ENCODE data around the gene CPNE7.

The CPNE7 gene

DNA sequence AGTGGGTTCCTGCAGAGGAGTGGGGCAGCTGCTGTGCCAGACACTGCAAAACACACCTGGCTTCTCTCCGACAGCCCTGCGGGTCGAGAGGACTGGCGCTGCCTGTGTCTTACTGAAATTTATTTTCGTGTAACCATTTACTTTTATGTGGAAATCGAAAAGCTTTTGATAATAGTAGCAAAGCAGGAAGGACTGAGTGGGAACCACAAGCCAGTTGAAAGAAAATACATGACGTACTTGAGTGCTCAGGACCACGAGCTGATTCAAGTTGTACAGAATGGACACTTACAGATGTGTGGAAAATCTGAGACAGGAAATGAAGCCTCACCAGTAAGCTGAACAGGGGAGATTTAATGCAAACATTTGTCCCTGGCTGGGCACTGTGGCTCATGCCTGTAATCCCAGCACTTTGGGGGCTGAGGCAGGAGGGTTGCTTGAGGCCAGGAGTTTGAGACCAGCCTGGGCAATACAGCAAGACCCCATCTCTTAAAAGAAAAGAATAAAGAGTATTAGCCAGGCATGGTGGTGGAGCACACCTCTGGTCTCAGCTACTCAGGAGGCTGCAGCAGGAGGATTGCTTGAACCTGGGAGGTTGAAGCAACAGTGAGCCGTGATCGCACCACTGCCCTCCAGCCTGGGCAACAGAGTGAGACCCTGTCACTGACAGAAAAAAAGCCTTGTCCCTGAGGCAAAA lies 26.4 kb upstream of the CPNE7 start:
- no peak for DNase-seq (ENCODE audit: low read depth)

DNA sequence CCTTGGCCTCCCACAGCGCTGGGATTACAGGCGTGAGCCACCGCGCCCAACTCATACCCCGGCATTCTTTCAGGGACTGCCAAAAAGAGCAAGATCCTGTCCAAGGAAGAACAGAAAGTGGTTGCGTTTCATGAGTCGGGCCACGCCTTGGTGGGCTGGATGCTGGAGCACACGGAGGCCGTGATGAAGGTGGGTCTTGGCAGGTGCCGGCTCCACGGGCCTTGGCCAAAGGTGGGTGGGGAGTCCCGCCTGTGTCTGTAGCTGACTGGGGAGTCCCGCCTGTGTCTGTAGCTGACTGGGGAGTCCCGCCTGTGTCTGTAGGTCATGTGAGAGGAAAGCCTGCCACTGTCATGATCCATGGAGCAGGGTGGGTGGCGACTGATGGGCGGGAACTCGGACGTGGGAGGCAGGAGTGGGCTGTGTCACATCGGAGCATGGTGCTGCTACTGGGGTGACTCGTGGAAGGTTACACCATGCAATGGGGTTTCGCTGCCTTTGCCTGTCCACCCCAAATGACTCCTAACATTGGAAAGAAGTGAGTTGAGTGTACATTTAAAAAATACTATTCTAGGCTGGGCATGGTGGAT lies 25.0 kb upstream of the CPNE7 start:
- DNase-seq (ENCODE audit: low read depth) = no peak

DNA sequence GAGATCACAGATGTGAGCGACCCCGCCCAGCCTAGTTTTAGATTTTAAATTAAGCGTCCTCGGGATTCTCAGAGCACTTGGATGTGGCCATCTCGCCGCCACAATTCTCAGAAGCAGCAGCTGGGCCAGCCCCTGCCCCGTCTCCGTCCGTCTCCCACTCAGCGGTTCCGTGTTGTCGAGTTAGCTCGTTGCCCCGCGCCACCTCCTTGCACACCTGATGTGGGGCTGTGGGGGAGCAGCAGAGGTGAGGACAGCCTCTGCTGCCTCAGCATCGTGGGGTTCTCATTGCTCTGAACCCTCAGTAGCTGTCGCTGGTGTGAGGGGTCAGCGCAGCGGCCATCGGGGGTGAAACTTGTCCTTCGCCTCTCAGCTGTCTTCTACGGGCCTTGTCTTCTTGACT lies 23.2 kb upstream of the CPNE7 start:
- DNase-seq (ENCODE audit: low read depth) = no peak

DNA sequence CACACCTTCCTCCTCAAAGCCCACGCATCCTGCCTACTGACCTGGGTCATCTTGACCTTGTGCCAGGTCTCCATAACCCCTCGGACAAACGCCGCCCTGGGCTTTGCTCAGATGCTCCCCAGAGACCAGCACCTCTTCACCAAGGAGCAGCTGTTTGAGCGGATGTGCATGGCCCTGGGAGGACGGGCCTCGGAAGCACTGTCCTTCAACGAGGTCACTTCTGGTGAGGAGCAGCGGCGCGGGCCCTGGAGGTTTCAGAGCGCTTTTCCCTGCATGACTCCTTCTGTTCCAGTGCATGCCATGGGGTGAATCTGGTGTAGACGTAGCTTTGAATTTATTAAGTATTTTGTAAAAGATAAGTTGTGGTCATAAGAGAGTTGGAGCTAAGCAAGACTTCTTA lies 22.6 kb upstream of the CPNE7 start:
- DNase-seq (ENCODE audit: low read depth) = no peak

DNA sequence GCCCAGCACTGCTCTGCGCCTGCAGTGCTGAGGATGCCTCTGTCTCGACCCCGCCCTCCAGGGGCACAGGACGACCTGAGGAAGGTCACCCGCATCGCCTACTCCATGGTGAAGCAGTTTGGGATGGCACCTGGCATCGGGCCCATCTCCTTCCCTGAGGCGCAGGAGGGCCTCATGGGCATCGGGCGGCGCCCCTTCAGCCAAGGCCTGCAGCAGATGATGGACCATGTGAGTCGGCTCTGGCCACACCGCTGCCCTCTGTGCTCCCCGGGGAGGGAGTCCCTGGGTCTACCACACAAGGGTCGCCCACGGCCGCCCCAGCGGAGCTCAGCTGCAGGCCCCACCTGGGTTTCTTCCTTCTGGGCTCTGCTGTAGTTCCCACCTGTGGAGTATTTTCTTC lies 21.8 kb upstream of the CPNE7 start:
- DNase-seq (ENCODE audit: low read depth) = no peak

DNA sequence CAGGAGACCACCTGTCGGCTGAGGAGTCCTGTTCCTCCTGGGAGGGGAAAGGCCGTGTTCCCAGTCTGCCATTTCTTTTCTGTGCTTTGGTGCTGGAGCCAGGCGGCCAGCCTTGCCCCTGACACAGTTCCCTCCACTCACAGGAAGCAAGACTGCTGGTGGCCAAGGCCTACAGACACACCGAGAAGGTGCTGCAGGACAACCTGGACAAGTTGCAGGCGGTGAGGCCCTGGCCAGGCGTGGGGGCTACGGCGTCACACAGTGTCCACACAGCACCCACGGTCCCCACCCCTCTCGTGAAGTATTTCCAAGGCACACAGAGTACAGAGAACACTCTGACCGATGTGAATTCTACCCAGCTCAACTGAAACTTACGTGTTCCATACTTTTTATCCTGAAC lies 21.2 kb upstream of the CPNE7 start:
- no peak for DNase-seq (ENCODE audit: low read depth)

DNA sequence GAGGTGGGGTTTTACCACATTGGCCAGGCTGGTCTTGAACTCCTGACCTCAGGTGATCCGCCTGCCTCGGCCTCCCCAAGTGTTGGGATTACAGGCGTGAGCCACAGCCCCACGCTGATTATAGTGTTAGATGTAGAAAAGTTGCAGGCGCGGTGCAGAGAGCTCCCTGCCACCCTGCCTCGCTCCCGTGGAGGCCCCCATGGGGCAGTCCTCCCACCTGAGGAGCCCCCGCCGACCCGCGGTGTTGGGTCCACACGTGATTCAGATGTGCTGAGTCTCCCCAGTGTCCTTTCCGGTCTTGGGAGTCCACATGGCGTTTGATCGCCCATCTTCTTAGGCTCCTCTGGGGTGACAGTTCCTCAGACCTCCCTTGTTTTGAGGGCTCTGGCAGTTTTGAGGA lies 20.3 kb upstream of the CPNE7 start:
- no peak for DNase-seq (ENCODE audit: low read depth)

DNA sequence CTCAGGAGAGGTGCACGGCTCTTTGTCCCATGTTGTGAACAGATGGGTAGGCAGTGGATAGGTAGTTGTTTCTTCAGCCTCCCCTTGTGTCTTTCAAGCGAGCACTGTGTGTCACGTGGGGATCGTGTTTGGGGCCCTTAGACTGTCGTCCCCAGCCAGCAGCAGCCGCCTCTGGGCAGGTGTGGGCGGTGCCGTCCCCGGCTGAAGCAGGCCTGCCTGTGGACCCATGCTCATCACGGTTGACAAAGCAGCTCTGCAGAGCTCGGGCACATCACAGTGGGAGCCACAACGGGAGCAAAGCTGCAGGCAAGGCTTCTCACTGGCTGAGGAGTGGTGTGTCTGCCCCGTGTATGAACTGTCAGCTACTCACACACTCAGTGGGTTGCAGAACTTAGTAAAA lies 19.8 kb upstream of the CPNE7 start:
- DNase-seq (ENCODE audit: low read depth) = no peak

DNA sequence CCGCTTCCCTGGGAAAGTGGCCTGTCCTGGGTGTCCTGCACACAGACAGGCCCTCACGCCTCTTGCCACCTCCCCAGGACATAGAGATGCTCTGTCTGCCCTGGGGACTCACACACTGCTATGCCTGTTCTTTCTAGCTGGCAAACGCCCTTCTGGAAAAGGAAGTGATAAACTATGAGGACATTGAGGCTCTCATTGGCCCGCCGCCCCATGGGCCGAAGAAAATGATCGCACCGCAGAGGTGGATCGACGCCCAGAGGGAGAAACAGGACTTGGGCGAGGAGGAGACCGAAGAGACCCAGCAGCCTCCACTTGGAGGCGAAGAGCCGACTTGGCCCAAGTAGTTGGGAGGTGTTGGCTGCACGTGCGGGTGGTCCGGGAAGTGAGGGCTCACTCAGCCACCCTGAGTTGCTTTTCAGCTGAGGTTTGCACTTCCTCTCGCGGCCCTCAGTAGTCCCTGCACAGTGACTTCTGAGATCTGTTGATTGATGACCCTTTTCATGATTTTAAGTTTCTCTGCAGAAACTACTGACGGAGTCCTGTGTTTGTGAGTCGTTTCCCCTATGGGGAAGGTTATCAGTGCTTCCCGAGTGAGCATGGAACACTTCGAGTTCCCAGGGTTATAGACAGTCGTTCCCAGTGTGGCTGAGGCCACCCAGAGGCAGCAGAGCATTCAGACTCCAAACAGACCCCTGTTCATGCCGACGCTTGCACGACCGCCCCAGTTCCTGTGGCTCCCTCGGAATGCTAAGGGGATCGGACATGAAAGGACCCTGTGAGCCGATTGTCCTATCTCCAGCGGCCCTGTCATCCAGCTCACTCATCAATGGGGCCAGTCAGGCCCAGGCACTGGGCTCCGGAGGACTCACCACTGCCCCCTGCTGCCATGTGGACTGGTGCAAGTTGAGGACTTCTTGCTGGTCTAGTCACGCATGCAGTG lies 18.5 kb upstream of the CPNE7 start:
- peak; percentile 67 for DNase-seq (ENCODE audit: low read depth)

DNA sequence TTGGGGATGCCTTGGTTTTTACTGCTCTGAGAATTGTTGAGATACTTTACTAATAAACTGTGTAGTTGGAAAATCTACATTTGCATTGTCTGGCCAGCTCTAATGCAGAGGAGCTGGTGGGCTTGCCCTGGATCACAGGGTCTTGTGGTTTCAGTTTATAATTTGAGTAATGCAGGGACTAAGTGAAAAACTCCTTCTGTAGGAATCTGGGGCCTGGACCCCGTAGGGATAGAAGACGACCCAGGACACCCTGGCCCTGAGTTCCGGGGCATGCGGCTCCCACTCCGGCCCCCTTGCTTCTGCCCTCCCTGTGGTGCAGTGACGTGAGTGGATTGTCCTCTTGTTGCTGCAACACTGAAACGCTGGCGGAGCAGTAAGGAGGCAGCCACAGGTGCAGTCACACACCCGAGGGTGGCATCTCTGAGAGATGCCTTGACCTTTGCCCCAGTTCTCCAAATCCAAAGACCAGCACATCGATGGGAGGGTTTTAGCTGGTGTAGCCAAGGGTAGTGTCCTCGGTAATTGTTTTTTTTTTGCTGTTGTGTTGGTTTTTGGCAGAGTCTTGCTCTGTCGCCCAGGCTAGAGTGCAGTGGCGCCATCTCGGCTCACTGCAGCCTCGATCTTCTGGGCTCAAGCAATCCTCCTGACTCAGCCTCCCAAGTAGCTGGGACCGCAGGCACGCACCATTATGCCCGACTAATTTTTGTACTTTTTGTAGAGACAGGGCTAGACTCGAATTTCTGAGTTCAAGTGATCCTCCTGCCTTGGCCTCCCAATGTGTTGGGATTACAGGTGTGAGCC lies 17.7 kb upstream of the CPNE7 start:
- DNase-seq (ENCODE audit: low read depth) = no peak

DNA sequence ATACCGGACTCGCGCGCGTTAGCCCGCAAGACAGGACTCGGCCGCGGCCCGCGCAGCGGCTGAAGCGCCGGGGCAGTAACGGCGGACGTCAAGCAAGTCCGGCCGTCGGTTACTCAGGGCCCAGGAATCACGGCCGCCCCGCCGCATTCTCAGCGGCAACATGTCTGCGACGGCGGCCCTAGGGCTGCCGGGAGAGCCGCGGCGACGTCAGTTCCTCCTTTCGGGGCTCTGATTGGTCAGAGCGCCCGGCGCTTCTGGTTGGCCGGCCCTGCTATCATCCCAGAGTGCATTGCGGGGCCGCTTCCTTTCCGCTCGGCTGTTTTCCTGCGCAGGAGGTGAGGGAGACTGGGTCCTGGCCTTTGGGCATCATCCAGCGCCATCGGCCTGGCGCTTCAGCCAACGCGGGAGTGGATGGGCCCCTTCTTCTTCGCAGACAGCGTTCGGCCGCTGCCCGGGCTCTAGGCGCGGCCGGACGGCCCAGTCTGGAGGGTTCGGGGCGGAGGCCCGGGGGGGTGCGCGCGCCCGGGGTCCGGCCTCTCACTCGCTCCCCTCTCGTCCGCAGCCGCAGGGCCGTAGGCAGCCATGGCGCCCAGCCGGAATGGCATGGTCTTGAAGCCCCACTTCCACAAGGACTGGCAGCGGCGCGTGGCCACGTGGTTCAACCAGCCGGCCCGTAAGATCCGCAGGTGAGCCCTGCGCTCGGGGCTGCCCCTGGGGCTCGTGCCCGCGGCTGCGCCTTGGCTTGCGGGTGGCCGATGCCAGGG lies 15.0 kb upstream of the CPNE7 start, which contains the start of gene RPL13:
TSS of gene RPL13 (plus strand) at position 305 of the 764 bp plus-strand sequence. CDS start at position 583, 278 bp downstream.
- DNase-seq (ENCODE audit: low read depth) = peak; percentile 97

DNA sequence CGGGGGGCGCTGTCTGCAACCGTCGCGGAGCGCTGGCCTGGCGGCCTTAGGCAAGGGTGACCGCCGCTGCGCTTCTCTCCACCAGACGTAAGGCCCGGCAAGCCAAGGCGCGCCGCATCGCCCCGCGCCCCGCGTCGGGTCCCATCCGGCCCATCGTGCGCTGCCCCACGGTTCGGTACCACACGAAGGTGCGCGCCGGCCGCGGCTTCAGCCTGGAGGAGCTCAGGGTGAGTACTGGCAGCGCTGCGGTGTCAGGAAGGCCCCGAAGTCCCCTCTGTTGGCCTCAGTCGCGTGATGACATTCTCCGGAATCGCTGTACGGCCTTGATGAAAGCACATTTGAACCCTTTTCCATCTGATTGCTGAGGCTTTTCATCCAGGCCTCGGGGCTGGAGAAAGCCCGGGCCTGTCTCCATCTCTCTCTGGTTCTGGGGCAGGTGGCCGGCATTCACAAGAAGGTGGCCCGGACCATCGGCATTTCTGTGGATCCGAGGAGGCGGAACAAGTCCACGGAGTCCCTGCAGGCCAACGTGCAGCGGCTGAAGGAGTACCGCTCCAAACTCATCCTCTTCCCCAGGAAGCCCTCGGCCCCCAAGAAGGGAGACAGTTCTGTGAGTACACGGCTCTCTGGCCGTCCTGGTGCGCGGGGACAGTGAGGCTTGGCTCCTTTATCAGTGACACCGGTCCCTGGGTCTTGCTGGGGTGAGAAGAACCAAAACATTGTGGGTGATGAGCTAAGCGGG lies 14.2 kb upstream of the CPNE7 start:
- DNase-seq (ENCODE audit: low read depth) = peak; percentile 23

DNA sequence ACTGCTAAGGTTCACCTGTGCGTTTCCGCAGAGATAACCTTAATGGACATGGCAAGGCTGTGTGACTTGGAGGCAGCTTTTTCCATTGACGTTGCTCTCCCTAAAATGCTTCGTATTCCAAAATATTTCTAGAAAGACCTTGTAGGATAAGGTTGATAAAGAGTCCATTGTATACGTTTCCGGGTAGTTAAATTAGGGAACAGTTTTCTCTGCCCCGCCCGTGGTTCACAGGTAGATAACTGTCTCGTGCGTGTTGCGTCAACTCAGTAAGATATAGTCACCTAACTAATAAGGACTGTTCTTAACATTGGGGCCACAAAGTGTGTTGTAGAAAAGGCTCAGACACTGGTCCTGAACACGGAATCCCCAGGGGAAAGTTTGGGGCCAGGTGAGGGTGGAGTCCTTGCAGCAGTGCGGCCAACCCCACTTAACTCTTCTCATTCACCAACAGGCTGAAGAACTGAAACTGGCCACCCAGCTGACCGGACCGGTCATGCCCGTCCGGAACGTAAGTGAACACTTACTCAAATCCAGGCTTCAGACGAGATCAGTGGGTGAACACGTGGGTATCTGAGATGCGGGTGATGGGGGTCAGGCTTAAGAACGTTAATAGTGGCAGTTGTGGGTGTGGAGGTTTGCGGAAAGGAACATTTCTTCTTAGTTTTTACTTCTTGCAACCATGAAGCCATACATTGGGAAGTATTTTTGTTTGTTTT lies 13.5 kb upstream of the CPNE7 start:
- DNase-seq (ENCODE audit: low read depth) = no peak

DNA sequence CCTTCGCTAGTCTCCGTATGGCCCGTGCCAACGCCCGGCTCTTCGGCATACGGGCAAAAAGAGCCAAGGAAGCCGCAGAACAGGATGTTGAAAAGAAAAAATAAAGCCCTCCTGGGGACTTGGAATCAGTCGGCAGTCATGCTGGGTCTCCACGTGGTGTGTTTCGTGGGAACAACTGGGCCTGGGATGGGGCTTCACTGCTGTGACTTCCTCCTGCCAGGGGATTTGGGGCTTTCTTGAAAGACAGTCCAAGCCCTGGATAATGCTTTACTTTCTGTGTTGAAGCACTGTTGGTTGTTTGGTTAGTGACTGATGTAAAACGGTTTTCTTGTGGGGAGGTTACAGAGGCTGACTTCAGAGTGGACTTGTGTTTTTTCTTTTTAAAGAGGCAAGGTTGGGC lies 12.6 kb upstream of the CPNE7 start:
- DNase-seq (ENCODE audit: low read depth) = no peak

DNA sequence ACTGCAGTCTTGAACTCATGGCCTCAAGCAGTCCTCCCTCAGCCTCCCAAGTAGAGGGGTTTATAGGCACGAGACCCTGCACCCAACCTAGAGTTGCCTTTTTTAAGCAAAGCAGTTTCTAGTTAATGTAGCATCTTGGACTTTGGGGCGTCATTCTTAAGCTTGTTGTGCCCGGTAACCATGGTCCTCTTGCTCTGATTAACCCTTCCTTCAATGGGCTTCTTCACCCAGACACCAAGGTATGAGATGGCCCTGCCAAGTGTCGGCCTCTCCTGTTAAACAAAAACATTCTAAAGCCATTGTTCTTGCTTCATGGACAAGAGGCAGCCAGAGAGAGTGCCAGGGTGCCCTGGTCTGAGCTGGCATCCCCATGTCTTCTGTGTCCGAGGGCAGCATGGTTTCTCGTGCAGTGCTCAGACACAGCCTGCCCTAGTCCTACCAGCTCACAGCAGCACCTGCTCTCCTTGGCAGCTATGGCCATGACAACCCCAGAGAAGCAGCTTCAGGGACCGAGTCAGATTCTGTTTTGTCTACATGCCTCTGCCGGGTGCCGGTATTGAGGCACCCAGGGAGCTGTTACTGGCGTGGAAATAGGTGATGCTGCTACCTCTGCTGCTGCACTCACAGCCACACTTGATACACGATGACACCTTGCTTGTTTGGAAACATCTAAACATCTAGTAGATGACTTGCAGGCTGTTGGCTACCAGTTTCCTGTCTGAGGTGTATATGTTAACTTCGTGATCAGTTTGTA lies 11.7 kb upstream of the CPNE7 start:
- DNase-seq (ENCODE audit: low read depth) = no peak

DNA sequence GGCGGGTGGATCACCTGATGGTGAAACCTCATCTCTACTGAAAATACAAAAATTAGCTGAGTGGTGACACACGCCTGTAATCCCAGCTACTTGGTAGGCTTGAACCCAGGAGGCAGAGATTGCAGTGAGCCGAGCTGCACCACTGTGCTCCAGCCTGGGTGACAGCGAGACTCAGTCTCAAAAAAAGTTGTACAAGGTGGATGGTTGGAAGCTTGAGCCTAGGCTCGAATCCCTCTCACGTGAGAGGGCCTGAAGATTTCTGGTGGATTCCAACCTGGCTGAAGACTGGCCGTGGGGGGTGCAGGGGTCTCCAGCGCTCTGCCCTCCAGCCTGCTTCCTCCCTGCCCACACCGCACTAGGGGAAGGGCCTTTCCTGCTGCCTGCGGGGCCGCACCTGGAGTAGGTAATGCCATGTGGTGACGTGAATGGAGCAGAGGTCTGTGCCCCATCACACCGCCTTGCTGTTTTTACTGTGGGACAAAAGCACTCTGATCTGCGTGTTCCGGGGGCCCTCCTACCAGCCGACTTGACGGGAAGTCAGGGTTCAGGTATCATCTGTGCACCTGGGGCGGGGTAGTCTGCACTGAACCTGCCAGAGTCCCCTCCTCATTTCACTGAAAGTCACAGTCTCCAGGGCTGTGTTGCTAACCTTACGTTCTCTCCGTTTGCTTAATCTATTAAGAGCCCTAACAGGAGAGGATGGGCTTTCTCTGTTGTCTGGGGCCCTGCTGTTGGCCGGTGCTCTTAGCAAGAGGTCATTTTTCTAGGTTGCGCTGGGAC lies 10.9 kb upstream of the CPNE7 start:
- DNase-seq (ENCODE audit: low read depth) = no peak

DNA sequence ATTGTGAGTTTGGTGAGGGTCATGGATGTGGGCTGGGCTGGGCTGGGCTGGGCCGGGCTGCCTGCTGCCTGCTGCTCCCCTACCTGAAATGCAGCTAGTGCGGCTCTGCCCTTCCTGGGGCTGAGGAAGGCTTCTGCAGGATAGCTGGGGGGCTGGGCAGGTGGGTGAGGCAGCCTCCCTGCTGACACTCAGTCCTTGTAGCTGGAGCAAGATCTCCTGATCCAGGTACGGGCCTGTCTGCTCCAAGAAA lies 10.4 kb upstream of the CPNE7 start:
- no peak for DNase-seq (ENCODE audit: low read depth)

DNA sequence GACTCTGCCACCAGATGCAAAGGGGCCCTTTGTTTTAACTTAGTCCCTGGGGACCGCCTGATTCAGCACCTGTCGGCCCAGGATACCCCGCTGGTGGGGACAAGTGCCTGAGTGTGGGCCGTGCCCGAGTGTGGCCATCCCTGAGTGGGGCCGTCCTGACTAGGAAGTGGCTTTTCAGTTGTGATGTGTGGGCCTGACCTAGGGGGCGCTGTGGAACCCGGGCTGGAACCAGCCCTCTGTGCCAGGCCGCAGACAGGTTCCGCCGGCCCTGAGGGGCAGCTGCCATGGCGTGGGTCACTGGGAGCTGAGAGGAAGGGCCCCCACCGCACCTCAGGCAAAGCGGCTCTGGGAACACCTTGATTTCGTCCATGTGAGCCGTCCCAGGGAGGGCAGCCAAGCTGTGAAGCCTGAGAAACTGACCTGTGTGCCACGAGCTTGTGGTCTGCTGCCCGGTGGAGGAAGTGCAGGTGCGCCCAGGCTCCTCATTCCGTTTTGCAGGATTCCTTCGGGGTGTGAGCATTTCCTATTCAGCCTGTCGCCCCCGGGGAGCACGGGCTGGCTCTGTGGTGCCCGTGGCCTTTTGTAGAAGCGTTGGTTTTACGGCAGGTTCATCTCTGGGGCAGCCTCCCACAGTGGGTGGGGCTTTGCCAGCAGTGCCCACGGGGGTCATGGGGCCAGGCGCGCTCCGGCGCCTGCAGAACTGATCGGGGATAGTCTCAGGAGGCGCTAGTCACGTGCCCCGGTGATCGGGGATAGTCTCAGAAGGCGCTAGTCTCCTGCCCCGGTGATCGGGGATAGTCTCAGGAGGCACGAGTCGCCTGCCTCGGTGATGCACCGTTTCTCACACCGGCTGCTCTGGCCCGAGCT lies 9.8 kb upstream of the CPNE7 start:
- DNase-seq (ENCODE audit: low read depth) = peak; percentile 55
